Esophagus squamous epithelium (tissue), 5 donors: ENCODE results near the gene RNF25. TPM values are rescaled to one million over a fixed set of nuclear protein-coding genes. Genes with fewer than 3 reads are reported as not detected.
A peak's percentile ranks its signal among the peaks of the same experiment; 100 is the strongest.

Experiments used
- DNase-seq: peaks from one replicate; lab custom pipeline; 2025; lab: John Stamatoyannopoulos, UW
- H3K27ac ChIP-seq, 4 donors: fragments of 200-600 bp; sonication (generic); one replicate each; pipeline ENCODE4 v1.5.1; 2016 to 2019; ENCODE audit warnings: mild to moderate bottlenecking in 1 of 4
- H3K27me3 ChIP-seq, 4 donors: fragments of 200-600 bp; sonication (generic); 1 replicate in 3 of 4; 2 replicates in 1 of 4; pipeline versions ENCODE4 v1.5.1 to v1.6.0; 2017 to 2021; ENCODE audit warnings: antibody characterized with exemption in 1 of 4
- H3K36me3 ChIP-seq, 3 donors: fragments of 200-600 bp; sonication (generic); one replicate each; pipeline ENCODE4 v1.5.1; 2016 to 2019
- H3K4me1 ChIP-seq, 3 donors: fragments of 200-600 bp; sonication (generic); one replicate each; pipeline ENCODE4 v1.5.1; 2017 to 2019
- H3K4me3 ChIP-seq, 4 donors: fragments of 200-600 bp; sonication (generic); 1 replicate in 3 of 4; 2 replicates in 1 of 4; pipeline ENCODE4 v1.5.1; 2016 to 2019; ENCODE audit warnings: mild to moderate bottlenecking in 2 of 4, moderate library complexity in 1 of 4
- H3K9me3 ChIP-seq, 3 donors: fragments of 200-600 bp; sonication (generic); one replicate each; pipeline ENCODE4 v1.5.1; 2016 to 2019
- POLR2A ChIP-seq, 4 donors: fragments of 450-650 bp; IDR thresholded peaks; one replicate each; pipeline ENCODE4 v1.6.1; 2017; ENCODE audit warnings: antibody characterized with exemption in 4 of 4, mild to moderate bottlenecking in 4 of 4, moderate library complexity in 3 of 4
- WGBS, 2 donors: methylation state at CpG; one replicate each; pipeline ENCODE4 v1.1.5; 2018; 5-methylcytosine and 5-hydroxymethylcytosine counted together
- intact Hi-C: fragments of 100-400 bp; cut with DNase I; formaldehyde crosslinking; loops from one replicate; pipeline ENCODE4 v1.15.0; 2022
- total RNA-seq, 4 donors: library from RNA; depleted of rRNA; stranded (reverse); fragments of >200 nt; gene quantifications; one replicate each; pipeline ENCODE4 v1.1.0, GENCODE V29; 2016
- TF ChIP-seq, protein P1 (sequence below), 6 experiments: fragments of 450-650 bp in 4 of 6; fragments of 200-600 bp in 2 of 6; sonication (generic) in 2 of 6; IDR thresholded peaks; one replicate each; pipeline ENCODE4 v1.5.1; 2016 to 2019; ENCODE audit warnings: antibody characterized with exemption in 6 of 6, mild to moderate bottlenecking in 4 of 6, moderate library complexity in 4 of 6
- donor health status: DM: yes; HTN: yes; CAD: no.

The RNF25 gene
- total RNA-seq, 4 donors from 2014 or later, result 9.6 to 17.4 (median 15.7) TPM

DNA sequence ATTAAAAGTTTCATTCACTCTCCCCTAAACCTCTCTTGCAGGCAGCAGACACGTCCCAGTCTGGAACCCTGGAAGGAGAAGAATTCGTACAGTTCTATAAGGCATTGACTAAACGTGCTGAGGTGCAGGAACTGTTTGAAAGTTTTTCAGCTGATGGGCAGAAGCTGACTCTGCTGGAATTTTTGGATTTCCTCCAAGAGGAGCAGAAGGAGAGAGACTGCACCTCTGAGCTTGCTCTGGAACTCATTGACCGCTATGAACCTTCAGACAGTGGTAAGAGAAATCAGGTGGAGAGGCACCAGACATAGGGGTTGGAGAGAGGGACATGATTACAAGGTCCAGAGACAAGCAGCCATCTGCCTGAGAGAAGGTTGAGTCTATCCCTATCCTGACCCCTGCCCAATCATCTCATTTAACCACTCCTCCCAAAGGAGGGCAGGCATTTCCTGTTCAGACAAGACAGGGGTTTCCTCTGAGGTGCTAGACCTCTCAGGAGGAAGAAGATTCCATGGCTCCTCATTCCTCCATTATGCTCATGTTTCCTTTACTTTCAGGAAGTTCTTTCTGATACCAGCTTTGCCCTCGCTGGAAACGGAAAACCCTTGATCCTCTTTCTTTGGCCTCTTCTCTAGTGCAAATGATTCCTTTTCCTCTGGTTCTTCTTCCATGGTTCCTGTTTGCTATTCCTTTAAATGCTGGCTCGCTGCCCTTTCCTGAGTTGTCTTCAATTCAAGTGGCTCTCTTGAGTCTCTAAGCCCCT, 49.0 kb downstream of the RNF25 start:
- Histone ChIP-seq H3K27ac (no peak overlapping the region), H3K4me3 (no peak overlapping the region), H3K4me1 (no peaks in the 10 kb centered on the region), H3K9me3 (no peaks in the 10 kb centered on the region), H3K27me3 (no peaks in the 10 kb centered on the region), H3K36me3 (peaks cover 0 to 8% (median 0%) of the 10 kb centered on the region in 3 donors)
- no peak for DNase-seq
- TF ChIP-seq, protein P1, sequence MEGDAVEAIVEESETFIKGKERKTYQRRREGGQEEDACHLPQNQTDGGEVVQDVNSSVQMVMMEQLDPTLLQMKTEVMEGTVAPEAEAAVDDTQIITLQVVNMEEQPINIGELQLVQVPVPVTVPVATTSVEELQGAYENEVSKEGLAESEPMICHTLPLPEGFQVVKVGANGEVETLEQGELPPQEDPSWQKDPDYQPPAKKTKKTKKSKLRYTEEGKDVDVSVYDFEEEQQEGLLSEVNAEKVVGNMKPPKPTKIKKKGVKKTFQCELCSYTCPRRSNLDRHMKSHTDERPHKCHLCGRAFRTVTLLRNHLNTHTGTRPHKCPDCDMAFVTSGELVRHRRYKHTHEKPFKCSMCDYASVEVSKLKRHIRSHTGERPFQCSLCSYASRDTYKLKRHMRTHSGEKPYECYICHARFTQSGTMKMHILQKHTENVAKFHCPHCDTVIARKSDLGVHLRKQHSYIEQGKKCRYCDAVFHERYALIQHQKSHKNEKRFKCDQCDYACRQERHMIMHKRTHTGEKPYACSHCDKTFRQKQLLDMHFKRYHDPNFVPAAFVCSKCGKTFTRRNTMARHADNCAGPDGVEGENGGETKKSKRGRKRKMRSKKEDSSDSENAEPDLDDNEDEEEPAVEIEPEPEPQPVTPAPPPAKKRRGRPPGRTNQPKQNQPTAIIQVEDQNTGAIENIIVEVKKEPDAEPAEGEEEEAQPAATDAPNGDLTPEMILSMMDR (IDR thresholded peaks at IDR 0.05), result no peak
- TF ChIP-seq POLR2A (IDR thresholded peaks at IDR 0.05), result no peak
- 69 to 75% methylated on average over 7 of the region's 7 CpGs for WGBS, 2 donors
- intact Hi-C loops, result no loop called here

DNA sequence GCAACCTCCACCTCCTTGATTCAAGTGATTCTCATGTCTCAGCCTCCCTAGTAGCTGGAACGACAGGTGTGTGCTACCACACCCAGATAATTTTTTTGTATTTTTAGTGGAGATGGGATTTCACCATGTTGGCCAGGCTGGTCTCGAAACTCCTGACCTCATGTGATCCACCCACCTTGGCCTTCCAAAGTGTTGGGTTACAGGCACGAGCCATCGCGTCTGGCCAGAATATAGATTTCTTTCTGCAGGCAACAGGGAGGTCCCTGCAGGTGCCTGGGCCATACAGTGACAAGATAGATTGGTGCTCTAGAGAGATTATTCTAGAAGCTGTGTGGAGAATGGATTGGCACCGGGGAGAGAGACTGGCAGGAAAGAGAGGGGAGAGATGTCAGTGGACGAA, 50.8 kb downstream of the RNF25 start:
- Histone ChIP-seq H3K4me1 (no peaks in the 10 kb centered on the region), H3K36me3 (peaks cover 0 to 8% (median 0%) of the 10 kb centered on the region in 3 donors), H3K27ac (no peak overlapping the region), H3K4me3 (no peak overlapping the region), H3K9me3 (no peaks in the 10 kb centered on the region), H3K27me3 (no peaks in the 10 kb centered on the region)
- 69 to 75% methylated on average over 7 of the region's 7 CpGs for WGBS, 2 donors
- DNase-seq, result no peak
- no peak for TF ChIP-seq POLR2A (IDR thresholded peaks at IDR 0.05)
- TF ChIP-seq, protein P1 (IDR thresholded peaks at IDR 0.05), result no peak
- intact Hi-C loops, result no loop called here

DNA sequence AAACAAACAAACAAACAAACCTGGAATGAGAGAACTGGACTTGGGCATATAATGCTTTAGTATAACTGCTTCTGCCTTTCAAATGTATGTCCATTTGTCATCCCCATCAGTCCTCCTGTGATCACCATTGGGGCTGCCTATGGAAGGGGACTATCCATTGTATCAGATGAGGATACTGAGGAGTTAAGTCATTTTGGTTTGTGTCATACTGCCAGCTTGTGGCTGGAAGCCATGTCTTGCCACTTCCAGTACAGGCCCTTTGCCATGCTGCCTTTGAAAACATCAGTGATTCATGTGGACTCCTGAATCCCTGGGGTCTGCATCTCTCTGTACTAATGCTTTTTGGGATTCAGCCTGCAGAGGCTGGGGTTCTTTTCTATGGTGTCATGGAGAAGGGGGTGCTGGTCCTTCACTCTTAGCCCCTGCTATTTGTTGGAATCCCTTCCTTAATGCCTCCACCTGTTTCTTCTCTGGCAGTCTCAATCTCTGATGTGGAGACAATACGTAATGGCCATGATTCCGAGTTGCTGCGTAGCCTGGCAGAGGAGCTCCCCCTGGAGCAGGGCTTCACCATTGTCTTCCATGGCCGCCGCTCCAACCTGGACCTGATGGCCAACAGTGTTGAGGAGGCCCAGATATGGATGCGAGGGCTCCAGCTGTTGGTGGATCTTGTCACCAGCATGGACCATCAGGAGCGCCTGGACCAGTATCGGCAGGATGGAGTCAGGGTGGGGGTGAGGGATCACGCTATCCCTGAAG, 53.5 kb downstream of the RNF25 start:
- Histone ChIP-seq H3K4me3 (no peak overlapping the region), H3K36me3 (peaks cover 0 to 8% (median 0%) of the 10 kb centered on the region in 3 donors), H3K27ac (no peak overlapping the region), H3K27me3 (no peaks in the 10 kb centered on the region), H3K9me3 (no peaks in the 10 kb centered on the region), H3K4me1 (no peaks in the 10 kb centered on the region)
- 93 to 94% methylated on average over 4 to 7 of the region's 9 CpGs for WGBS, 2 donors
- DNase-seq, result no peak
- TF ChIP-seq POLR2A (IDR thresholded peaks at IDR 0.05), result no peak
- TF ChIP-seq, protein P1 (IDR thresholded peaks at IDR 0.05), result no peak
- intact Hi-C loops, result no loop called here

DNA sequence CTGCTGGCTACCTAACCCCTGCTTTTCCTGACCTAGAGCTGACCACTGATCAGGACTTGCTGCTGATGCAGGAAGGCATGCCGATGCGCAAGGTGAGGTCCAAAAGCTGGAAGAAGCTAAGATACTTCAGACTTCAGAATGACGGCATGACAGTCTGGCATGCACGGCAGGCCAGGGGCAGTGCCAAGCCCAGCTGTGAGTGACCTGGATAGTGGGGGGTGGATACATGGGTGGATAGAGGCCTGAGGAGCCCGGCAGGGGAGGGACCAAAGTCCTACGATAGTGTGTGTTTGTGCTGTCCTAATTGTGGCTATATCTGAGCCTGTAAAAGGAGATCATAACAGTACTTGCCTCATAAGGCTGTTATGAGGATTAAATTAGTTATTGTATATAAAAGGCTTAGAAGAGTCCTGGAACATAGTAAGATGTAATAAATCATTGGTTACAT, 55.9 kb downstream of the RNF25 start:
- Histone ChIP-seq H3K4me3 (no peak overlapping the region), H3K27me3 (no peaks in the 10 kb centered on the region), H3K36me3 (peaks cover 0 to 8% (median 0%) of the 10 kb centered on the region in 3 donors), H3K9me3 (no peaks in the 10 kb centered on the region), H3K4me1 (peaks cover 0 to 5% (median 0%) of the 10 kb centered on the region in 3 donors), H3K27ac (peak overlapping the region in 3 of 4 donors; percentile 65 to 81 (median 76))
- 47 to 65% methylated on average over 2 to 4 of the region's 6 CpGs for WGBS, 2 donors
- TF ChIP-seq POLR2A (IDR thresholded peaks at IDR 0.05), result no peak
- TF ChIP-seq, protein P1 (IDR thresholded peaks at IDR 0.05), result no peak
- no peak for DNase-seq
- intact Hi-C loops, result no loop called here

Other genes with a start within 250 kb of the RNF25 start
- gene USP37, start 103.7 kb downstream of the RNF25 start, total RNA-seq, result 10 to 100 TPM in 1 of 4 donors, 1 to 10 TPM in 3; 6.0 to 10.9 (median 7.8) TPM
- gene CNOT9, start 103.2 kb downstream of the RNF25 start, total RNA-seq, result 10 to 100 TPM; 30.4 to 58.3 (median 40.0) TPM
- gene PLCD4, start 64.1 kb downstream of the RNF25 start, total RNA-seq, result 1 to 10 TPM; 2.7 to 7.1 (median 4.0) TPM
- 10 to 100 TPM; 10.8 to 23.1 (median 20.0) TPM for gene ZNF142, start 12.4 kb downstream of the RNF25 start, total RNA-seq
- 10 to 100 TPM; 29.9 to 34.0 (median 30.6) TPM for gene BCS1L, start 12.3 kb downstream of the RNF25 start, total RNA-seq
- 10 to 100 TPM in 2 of 4 donors, 1 to 10 TPM in 2; 5.8 to 27.8 (median 10.4) TPM for gene STK36, start 84 bp upstream of the RNF25 start, total RNA-seq
- gene TTLL4, start 38.8 kb upstream of the RNF25 start, total RNA-seq, result 10 to 100 TPM; 12.8 to 17.5 (median 15.6) TPM
- gene CYP27A1, start 110.1 kb upstream of the RNF25 start, total RNA-seq, result 10 to 100 TPM in 1 of 4 donors, 1 to 10 TPM in 3; 1.7 to 11.2 (median 6.4) TPM
- not detected for gene PRKAG3, start 159.8 kb upstream of the RNF25 start, total RNA-seq
- under 1 TPM in 2 of 4 donors, not detected in 2; 0.73 to 0.76 TPM for gene WNT6, start 187.8 kb upstream of the RNF25 start, total RNA-seq
- gene WNT10A, start 208.8 kb upstream of the RNF25 start, total RNA-seq, result 10 to 100 TPM in 2 of 4 donors, 1 to 10 TPM in 2; 8.0 to 19.1 (median 11.9) TPM